ENCODE data around the gene LMO2.
A peak's percentile ranks its signal among the peaks of the same experiment; 100 is the strongest.
"Not testable (repeated sequence)": the region's sequence is repeated elsewhere in the genome, so short reads cannot be mapped to it uniquely, and the experiment has no call there.

LMO2 gene

DNA sequence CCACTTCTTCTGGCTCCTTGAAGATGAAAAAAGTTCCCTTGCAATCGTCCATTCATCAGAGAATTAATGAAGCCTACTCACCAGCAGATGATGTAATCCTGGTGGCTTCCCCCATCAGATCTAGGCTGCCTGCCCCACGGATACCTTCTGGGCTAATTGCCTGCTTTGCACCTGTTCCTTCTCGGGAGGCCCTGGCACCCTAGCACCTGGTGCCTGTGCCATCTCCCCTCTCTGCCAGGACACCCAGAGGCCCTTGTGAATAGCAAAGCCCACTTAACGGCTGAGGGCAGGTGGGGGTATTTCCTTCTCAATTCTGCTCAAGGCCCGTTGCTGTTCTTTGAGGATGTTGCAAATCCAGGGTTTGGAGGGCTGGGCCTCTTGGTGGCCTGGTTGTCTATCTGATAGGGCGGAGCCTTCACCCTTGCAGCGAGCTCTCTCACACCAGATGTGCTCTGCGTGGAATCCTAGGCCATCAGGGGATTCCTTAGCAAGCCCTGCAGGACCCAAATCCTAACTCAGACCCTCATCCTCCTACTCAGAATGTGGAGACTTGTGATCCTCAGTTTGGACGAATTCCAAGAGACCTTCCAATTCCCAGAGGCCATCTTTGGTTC, at the start of gene LMO2:
Gene LMO2 (minus strand): TSS at position 363 of the 614 bp plus-strand sequence. CDS start 22,360 bp downstream, outside the sequence.
- FAIRE-seq (no peak), DNase-seq (ENCODE audit: insufficient read length, low spot score) (no peak)
- TF ChIP-seq POLR2A (IDR thresholded peaks at IDR 0.05; ENCODE audit: low read depth, low read length) = no peak

DNA sequence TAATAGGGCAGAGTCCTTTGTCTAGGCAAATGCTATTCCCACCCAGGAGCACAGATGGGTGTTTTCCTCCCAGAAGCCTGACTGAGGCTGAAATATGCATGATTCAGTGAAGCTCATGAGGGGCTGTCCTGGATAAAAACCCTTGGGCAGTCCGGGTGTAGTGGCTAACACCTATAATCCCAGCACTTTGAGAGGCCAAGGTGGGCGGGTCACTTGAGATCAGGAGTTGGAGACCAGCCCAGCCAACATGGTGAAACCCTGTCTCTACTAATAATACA, 48.6 kb upstream of the LMO2 start:
- DNase-seq (ENCODE audit: insufficient read length, low spot score) = no peak
- no peak for TF ChIP-seq POLR2A (IDR thresholded peaks at IDR 0.05; ENCODE audit: low read depth, low read length)
- no peak for FAIRE-seq

DNA sequence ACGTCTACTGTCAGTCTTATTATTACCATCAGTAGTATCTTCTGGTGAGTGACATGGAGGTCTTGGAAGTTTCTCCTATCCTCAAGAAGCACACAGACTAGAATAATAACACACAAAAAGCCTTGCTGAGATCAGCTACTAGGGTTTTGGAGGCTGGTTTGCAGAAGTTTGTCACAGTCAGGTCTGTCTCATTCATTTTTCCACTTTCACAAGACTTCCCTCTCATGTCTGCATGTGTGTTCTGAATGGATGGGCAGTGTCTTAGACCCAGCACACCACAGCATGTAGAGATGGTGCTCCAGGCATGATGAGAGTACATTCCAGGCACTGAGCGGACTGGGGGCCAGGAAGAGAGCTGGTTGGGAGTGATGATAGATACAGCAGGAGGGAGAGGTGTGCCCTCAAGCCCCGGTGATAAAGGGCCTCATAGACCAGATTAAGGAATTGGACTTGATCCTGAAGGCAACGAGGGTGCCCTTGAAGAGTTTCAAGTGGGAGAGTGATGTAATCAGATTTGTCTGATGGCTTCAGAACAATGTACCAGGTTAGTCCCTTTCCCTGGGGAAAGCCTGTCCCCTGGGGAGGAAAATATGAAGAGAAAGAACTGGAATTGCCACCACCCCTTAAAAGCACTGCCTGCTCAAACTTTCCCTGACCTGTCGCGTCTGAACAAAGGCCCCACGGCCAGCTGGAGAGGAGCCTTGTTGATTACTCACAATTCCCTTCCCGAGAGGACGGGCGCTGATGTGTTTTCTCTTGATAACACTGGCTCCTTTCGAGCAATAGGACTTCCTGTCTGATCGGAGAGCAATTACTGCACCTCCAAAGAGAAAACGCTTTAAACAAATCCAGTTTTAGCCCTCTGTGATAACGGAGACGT, 45.1 kb upstream of the LMO2 start:
- TF ChIP-seq POLR2A (IDR thresholded peaks at IDR 0.05; ENCODE audit: low read depth, low read length) = no peak
- peak; percentile 29 for DNase-seq (ENCODE audit: insufficient read length, low spot score)
- no peak for FAIRE-seq

DNA sequence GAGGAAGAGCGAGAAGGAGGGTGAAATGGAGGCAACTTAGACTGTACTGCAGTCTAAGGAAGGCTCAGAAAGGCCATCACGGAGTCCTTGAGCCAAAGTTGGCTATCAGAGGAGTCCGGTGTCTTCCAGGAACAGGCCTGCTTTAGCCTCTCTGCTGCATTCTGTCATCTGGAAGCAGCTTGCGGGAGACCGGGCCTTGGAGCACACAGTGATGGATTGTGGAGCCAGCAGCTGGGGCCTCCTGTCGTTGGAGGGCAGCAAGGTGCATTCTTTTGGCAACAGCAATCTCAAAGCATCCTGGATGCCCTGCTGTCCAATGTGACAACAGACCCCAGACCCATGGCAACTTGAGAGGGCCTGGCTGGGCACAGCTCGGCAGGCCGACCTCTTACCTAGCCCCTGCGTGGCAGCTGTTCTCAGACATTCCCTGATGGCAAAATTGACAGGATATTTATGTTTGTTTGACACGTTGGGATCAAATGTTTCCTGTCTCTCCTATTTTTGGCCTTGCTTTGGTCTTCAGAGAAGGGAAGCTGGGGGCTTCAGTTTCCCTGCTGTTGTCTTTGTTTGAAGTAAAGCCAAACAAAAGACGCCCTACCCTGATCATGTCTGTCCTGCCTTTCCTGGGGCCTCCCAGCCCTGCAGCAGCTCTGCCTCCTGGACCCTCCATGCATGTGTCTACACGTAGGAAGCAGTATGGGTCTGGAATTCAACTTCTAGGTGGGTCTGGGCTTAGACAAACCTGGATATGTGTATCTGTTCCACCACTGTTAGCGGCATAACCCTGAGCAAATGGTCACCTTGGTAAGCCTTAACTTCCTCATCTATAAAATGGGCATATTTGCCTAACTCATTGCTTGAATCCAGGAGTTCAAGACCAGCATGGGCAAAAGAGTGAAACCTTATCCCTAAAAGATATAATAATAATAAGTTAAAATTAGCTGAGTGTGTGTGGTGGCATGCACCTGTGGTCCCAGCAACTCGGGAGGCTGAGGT, 43.9 kb upstream of the LMO2 start:
- TF ChIP-seq POLR2A (IDR thresholded peaks at IDR 0.05; ENCODE audit: low read depth, low read length) = no peak
- no peak for DNase-seq (ENCODE audit: insufficient read length, low spot score)
- no peak for FAIRE-seq

DNA sequence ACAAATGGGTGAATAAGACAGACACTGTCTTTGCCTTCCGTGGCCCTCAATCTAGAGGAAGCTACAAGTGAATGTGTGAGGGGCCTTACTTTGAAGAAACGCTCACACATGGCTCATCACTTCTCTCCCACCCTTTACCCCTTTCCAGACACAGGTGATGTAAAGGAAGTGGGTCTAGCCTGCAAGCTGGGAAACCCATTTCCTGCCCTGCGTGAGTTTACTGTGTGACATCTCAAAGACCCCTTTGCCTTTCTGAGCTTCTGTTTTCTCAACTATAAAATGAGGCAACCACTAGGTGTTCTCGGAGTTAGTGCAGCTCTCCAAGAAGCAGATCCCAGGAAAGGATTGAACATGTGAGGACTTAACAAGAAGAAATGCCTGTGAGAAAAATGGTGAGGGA, 43.1 kb upstream of the LMO2 start:
- FAIRE-seq = no peak
- TF ChIP-seq POLR2A (IDR thresholded peaks at IDR 0.05; ENCODE audit: low read depth, low read length) = no peak
- DNase-seq (ENCODE audit: insufficient read length, low spot score) = no peak

DNA sequence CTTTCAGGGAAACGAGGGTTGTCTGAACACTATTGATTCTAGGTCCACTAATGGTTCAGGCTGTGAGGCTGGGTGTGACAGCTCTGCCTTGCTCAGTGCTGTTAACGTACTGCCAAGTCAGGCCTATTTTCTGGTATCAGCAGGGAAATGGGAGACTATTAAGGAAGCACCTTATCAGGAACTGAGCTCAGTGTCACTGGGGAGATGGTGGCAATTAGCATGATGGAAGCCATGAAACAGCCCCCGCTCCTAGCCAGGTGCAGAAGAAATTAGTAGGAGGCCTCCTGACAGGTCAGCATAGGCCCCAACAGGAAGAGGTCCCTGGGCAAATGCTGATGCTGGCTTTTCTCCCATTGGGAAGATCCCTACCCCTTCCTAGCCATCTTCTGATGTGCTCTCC, 42.6 kb upstream of the LMO2 start:
- DNase-seq (ENCODE audit: insufficient read length, low spot score) = no peak
- no peak for FAIRE-seq

DNA sequence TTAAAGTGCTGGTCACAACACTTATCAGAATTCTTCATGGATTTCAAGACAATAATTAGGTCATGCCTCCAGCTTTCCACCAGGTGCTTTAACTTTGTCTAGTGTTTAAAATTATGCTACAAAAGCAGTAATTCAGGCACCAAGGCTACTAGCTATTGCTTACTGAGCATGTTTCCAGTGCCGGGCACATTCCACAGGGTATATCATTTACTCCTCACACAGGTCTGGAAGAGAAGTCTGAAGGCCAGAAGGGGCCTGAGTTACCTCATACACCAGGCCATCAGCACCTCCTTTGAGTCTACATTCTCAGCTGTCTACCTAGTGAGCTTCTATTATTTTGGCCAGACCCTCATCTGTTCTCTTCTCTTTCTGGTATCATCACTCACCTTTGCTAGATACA, 41.7 kb upstream of the LMO2 start:
- no peak for TF ChIP-seq POLR2A (IDR thresholded peaks at IDR 0.05; ENCODE audit: low read depth, low read length)
- DNase-seq (ENCODE audit: insufficient read length, low spot score) (no peak), FAIRE-seq (no peak)

More for the DNA sequence above, 42.6 kb upstream of the LMO2 start:
- no peak for TF ChIP-seq POLR2A (IDR thresholded peaks at IDR 0.05; ENCODE audit: low read depth, low read length)

DNA sequence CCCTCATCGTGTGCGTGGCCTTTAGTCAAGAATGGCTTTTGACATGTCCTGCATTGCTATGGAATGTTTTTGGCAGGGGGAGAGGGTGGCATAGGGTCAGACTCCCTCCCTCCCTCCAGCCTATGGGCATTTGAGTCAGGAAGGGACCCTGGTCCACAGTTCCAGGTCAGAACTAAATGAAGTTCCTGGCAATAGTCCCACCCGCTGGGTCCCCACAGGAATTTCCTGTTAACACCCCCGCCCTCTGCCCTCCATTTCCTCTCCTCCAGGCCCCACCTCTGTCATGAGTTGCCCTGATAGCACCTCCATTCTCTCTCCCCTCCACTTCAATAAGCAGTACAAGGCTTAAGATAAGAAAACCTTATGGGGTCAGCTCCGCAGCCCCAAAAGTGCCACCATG, 40.8 kb upstream of the LMO2 start:
- no peak for FAIRE-seq
- no peak for DNase-seq (ENCODE audit: insufficient read length, low spot score)
- TF ChIP-seq POLR2A (IDR thresholded peaks at IDR 0.05; ENCODE audit: low read depth, low read length) = no peak

DNA sequence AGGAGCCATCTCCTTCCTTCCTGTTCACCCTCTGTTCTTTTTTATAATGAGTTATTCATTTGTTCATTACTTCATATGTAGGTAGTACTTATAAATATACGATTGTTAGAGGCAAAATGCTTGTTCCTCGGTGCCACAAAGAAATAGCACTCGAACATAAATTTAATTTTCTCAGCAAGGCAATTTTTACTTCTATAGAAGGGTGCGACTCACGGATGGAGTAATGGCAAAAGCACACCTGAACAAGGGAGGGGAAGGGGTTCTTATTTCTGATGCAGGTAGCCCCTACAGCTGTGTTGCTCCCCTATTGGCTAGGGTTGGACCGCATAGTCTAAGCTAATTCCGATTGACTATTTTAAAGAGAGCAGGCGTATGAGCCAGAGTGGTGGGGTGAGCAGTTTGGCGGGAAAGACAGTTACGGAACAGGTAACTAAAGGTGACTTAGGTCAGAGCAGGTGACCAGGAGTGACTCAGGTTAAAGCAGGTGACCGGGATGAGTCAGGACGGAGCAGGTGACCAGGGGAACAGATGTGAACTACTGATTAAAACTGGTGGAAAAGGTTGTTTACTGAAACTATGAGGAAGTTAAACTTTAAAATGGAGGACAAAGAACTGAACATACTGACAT, 40.0 kb upstream of the LMO2 start:
- FAIRE-seq; DNase-seq (ENCODE audit: insufficient read length, low spot score): not testable (repeated sequence)

DNA sequence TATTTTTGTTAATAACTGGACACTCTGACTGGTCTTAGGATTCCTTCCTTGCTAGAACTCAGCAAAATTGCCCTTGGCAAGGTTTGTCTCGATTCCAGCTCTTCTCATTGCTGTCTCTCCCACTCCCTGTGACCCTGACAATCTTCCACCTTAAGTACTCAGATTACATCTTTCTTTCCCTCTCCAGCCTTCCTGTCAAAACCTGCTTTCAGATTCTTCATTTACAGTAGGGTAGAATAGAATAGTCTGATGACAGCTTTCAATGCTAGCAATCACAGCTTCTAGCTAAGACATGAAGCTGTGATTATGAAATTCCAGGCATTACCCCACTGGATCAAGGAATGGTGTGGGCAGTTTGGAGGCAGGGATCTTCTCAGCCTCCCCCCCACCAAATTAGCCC, 39.2 kb upstream of the LMO2 start:
- no peak for FAIRE-seq
- DNase-seq (ENCODE audit: insufficient read length, low spot score) = no peak
- TF ChIP-seq POLR2A (IDR thresholded peaks at IDR 0.05; ENCODE audit: low read depth, low read length) = no peak

DNA sequence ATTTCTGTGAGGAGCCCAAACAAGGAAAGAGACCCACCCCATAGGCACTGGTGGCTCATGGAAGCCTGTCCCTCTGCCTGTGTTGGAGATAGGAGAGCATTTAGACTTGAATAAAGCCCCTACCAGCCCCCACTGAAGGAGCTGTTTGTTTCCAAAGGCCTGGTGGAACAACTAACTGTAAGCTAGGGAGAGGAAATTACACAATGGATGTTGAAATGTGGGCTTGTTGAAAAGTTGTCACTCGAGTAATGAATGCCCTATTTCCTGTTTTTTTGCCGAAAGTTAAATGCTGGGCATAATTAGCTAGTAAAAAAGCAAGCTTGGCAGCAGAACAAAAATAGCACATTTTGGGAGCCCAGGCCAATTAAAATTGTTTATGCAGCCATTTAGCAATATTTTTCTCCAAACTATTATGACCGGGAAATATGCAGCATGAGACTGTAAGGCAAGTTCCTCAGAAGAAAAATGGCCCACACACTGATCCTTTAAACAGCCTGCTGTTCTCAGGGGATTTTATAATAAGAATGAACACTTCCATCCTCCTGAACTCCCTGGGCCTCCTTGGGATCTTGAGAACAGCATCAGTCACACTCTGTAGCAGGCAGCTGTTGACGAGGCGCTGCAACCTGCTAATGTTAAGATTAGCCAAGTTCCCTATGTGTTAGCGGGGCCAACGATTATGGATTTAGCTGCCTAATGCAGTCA, 38.6 kb upstream of the LMO2 start:
- DNase-seq (ENCODE audit: insufficient read length, low spot score) = no peak
- FAIRE-seq = no peak
- no peak for TF ChIP-seq POLR2A (IDR thresholded peaks at IDR 0.05; ENCODE audit: low read depth, low read length)

DNA sequence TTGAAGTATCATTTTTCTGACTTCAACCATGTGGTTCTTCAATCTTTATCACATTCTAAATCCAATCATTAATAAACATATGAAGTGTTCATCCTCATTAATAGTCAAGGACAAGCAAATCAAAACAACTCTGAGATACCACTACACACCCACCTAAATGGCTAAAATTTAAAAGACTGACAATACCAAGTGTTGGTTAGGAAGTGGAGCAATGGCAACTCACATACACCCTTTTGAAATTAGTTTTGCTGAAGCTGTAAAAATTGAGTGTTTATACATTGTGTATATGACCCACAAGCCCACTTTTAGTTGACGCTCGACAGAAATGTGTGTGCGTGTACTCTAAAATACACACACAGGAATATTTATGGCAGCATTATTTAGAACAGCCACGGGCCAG, 36.7 kb upstream of the LMO2 start:
- DNase-seq (ENCODE audit: insufficient read length, low spot score) (no peak), FAIRE-seq (no peak)
- no peak for TF ChIP-seq POLR2A (IDR thresholded peaks at IDR 0.05; ENCODE audit: low read depth, low read length)

Data from H54 (cell line).